Measurements from ENCODE around the gene SLC7A10.

DNA sequence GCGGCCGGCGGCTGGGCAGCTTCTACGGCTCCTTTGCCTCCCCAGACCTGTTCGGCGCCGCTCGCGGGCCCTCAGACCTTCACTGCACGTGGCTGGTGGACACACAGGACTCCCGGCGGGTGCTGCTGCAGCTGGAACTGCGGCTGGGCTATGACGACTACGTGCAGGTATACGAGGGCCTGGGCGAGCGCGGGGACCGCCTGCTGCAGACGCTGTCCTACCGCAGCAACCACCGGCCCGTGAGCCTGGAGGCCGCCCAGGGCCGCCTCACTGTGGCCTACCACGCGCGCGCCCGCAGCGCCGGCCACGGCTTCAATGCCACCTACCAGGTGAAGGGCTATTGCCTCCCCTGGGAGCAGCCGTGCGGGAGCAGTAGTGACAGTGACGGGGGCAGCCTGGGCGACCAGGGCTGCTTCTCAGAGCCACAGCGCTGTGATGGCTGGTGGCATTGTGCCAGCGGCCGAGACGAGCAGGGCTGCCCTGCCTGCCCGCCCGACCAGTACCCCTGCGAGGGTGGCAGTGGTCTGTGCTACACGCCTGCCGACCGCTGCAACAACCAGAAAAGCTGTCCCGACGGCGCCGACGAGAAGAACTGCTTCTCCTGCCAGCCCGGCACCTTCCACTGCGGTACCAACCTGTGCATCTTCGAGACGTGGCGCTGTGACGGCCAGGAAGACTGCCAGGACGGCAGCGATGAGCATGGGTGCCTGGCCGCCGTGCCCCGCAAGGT is 20.0 kb downstream of the SLC7A10 start:
- TF ChIP-seq POLR2A (IDR thresholded peaks at IDR 0.05) = no peak
- TF ChIP-seq, protein P1, sequence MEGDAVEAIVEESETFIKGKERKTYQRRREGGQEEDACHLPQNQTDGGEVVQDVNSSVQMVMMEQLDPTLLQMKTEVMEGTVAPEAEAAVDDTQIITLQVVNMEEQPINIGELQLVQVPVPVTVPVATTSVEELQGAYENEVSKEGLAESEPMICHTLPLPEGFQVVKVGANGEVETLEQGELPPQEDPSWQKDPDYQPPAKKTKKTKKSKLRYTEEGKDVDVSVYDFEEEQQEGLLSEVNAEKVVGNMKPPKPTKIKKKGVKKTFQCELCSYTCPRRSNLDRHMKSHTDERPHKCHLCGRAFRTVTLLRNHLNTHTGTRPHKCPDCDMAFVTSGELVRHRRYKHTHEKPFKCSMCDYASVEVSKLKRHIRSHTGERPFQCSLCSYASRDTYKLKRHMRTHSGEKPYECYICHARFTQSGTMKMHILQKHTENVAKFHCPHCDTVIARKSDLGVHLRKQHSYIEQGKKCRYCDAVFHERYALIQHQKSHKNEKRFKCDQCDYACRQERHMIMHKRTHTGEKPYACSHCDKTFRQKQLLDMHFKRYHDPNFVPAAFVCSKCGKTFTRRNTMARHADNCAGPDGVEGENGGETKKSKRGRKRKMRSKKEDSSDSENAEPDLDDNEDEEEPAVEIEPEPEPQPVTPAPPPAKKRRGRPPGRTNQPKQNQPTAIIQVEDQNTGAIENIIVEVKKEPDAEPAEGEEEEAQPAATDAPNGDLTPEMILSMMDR (IDR thresholded peaks at IDR 0.05) = no peak
